Motor neuron (in vitro differentiated cells): ENCODE measurements around the gene ANKRD36C. TPM values are rescaled to one million over a fixed set of nuclear protein-coding genes. Genes with fewer than 3 reads are reported as not detected.
"Not testable (repeated sequence)": the region's sequence is repeated elsewhere in the genome, so short reads cannot be mapped to it uniquely, and the experiment has no call there.

ENCODE experiments used
- ATAC-seq, 8 experiments: fragments of 200-7000 bp; cut with Tn5 transposase; replicated peaks in 6 of 8; 2 replicates each; pipeline ENCODE4 v1.8.0; 2021; ENCODE audit warnings: mild to moderate bottlenecking in 8 of 8, moderate library complexity in 8 of 8
- H3K27ac ChIP-seq, 2 donors: fragments of 250-450 bp; sonication (Bioruptor Pico); 2 replicates each; pipeline ENCODE4 v1.9.0; 2021; ENCODE audit warnings: antibody characterized with exemption in 2 of 2, mild to moderate bottlenecking in 2 of 2, moderate library complexity in 1 of 2
- H3K4me1 ChIP-seq, 2 donors: fragments of 250-450 bp; sonication (Bioruptor Pico); replicated peaks in 1 of 2; 2 replicates each; pipeline ENCODE4 v1.6.1; 2021; ENCODE audit warnings: antibody characterized with exemption in 2 of 2, mild to moderate bottlenecking in 2 of 2, moderate library complexity in 1 of 2
- H3K4me3 ChIP-seq, 5 donors: fragments of 250-450 bp; sonication (Bioruptor Pico); 2 replicates each; pipeline ENCODE4 v1.9.0; 2021; ENCODE audit warnings: antibody characterized with exemption in 5 of 5, mild to moderate bottlenecking in 5 of 5, moderate library complexity in 4 of 5
- WGBS, 10 experiments: fragments of 450-650 bp; shearing (Covaris generic); methylation state at CpG; one replicate each; pipeline ENCODE4 v1.0.0; 2022; 5-methylcytosine and 5-hydroxymethylcytosine counted together
- in situ Hi-C, 9 experiments: fragments of 400-800 bp; cut with MboI; loops; one replicate each; pipeline ENCODE4 v1.15.0; 2021; ENCODE audit warnings: low sequenced_read_pairs in 9 of 9, low pct_unique_long_range_greater_than_20kb in 2 of 9; ENCODE audit not compliant: unreplicated experiment in 9 of 9
- total RNA-seq, 8 experiments: library from RNA; unstranded; fragments of 300-600 nt; gene quantifications; 2 replicates each; pipeline versions ENCODE4 v1.2.3 to v1.2.4, GENCODE V29; 2022

ANKRD36C gene
- total RNA-seq, 8 experiments from 2014 or later: 8.7 to 78.5 (median 39.5) TPM

DNA sequence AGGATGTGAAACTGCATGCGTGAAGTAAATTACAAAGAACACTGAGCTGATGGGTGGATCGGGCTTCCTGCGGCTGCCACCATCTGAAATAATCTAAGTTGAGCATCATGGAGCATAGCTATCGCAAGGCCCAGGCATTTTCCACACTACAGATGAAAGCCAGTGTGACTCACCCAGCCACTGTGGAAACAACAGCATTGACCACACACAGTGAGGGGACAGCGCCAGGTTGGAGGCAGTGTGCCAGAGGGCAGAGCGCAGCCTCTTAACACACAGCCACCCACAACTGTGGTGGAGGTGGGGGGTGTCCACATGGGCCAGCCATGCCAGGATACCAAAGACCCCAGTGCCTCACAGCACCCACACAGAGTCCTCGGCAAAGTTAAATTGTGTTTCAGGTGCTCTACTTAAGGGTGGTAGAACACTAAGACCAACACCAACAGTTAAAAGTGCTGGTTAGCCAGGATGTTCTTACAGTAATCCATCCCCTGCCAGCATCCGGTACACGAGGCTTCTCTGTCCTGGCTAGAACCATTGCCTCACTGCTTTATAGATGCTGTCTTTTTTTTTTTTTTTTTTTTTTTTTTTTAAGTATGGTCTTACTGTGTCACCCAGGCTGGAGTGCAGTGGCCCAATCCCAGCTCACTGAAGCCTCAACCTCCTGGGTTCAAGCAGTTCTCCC, 28.4 kb upstream of the ANKRD36C start:
- in situ Hi-C loops: loop anchor here in 2 of 9 experiments (25.0 kb wide), 2 partner anchors 92 to 242 kb away; partner anchors contain the start of genes ADRA2B (in 2 of the 2), CIAO1 (in 1 of the 2) and TMEM127 (in 1 of the 2)
- not testable (repeated sequence) for H3K27ac ChIP-seq, H3K4me3 ChIP-seq, H3K4me1 ChIP-seq
- peak in 1 of 8 experiments; percentile 4 for ATAC-seq
- 71 to 75% methylated on average over 2 of the region's 9 CpGs; no CpG with 5 or more reads in 8 of the 10 experiments for WGBS, 10 experiments

GRCh38 chr2:96016321-96016720, 24.7 kb upstream of the ANKRD36C start:
- not testable (repeated sequence) for H3K27ac ChIP-seq, H3K4me3 ChIP-seq, ATAC-seq, H3K4me1 ChIP-seq
- 0 to 100% (median 53%) methylated on average over 1 to 2 of the region's 4 CpGs; no CpG with 5 or more reads in 6 of the 10 experiments for WGBS, 10 experiments
- in situ Hi-C loops: loop anchor here in 2 of 9 experiments (25.0 kb wide), 2 partner anchors 96 to 246 kb away; partner anchors contain the start of genes ADRA2B (in 2 of the 2), CIAO1 (in 1 of the 2) and TMEM127 (in 1 of the 2)

- in situ Hi-C loops: loop anchor here in 2 of 9 experiments (25.0 kb wide), 2 partner anchors 99 to 249 kb away; partner anchors contain the start of genes ADRA2B (in 2 of the 2), CIAO1 (in 1 of the 2) and TMEM127 (in 1 of the 2)
- not testable (repeated sequence) for H3K4me1 ChIP-seq, ATAC-seq, H3K27ac ChIP-seq, H3K4me3 ChIP-seq
- WGBS, 10 experiments: no CpG with 5 or more reads among the region's 1 CpG
These were observed 21.2 kb upstream of the ANKRD36C start for GRCh38 chr2:96012792-96013264.

DNA sequence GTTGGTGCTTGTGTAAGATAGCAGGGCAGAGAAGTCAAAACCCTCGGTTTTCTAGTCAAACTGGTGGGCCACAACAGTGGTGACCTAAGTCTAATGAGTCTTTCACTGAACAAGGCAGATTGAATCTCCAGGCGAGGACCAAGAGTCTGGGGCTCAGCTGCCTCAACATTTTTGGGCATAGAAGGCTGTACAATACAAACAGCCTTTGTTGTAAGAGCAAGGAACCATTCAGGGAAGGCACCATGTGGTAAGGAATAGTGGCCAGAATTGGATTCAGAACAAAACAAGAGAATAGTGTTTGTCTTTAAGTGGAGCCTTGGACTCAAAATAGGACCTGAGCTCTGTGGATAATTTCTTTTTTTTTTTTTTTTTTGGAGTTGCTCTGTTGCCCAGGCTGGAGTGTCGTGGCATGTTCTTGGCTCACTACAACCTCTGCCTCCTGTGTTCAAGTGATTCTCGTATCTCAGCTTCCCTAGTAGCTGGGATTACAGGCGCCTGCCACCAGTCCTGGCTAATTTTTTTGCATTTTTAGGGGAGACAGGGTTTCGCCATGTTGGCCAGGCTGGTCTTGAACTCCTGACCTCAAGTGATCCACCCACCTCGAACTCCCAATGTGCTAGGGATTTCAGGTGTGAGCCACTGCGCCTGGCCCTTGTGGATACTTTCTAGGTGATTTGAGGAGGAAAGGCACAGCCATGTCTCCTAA, 20.6 kb upstream of the ANKRD36C start:
- in situ Hi-C loops: loop anchor here in 2 of 9 experiments (25.0 kb wide), 2 partner anchors 100 to 250 kb away; partner anchors contain the start of genes ADRA2B (in 2 of the 2), CIAO1 (in 1 of the 2) and TMEM127 (in 1 of the 2)
- not testable (repeated sequence) for H3K4me1 ChIP-seq, H3K4me3 ChIP-seq, H3K27ac ChIP-seq, ATAC-seq
- 8 to 95% (median 80%) methylated on average over 1 to 7 of the region's 8 CpGs; no CpG with 5 or more reads in 3 of the 10 experiments for WGBS, 10 experiments

- H3K4me1 ChIP-seq, H3K27ac ChIP-seq: not testable (repeated sequence)
- 100% methylated on average over 1 of the region's 4 CpGs; no CpG with 5 or more reads in 9 of the 10 experiments for WGBS, 10 experiments
- in situ Hi-C loops: loop anchor here in 2 of 9 experiments (25.0 kb wide), 2 partner anchors 101 to 251 kb away; partner anchors contain the start of genes ADRA2B (in 2 of the 2), CIAO1 (in 1 of the 2) and TMEM127 (in 1 of the 2)
- ATAC-seq: peak in 6 of 8 experiments; percentile 3 to 11 (median 6)
- H3K4me3 ChIP-seq: peak overlapping the region; percentile 14 to 31 (median 21)
These were observed 19.5 kb upstream of the ANKRD36C start for GRCh38 chr2:96011129-96011455.

DNA sequence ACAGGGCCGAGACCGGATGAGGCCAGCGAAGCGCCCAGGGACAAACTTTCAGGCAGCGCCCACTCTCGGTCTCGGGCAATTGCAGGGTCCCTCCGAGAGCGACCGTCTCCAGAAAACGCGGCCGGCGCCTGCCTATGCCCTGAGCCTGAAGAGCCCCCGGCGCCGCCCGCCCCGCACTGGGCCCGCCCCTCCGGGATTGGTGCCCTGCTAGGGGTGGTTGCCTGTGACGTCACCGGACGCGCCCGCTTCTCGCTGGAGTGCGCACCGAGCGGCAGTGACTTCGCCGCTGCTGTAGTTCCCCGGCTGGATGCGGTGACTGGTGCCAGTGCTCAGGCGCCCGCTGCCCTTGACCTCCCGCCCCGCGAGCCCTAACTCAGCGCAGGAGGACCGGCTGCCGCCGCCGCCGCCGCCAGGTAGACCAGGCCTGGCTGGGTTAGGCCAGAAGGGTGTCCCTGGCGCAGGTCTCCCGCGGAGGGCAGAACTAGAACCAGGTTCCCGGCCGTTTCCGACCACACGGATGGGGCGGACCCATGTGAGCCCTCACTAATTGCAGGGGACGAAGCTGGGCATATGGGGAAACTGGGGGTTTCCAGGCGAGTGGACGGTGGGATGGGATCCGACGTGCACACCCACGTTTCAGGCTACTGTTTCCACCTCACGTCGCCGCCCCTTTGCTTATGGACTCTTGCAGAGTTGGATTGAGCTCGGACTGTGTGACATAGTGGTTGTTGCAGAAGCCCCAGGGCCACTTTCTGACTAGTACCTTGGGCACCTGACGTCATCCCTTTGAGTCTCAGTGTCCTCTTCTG, 18.9 kb upstream of the ANKRD36C start:
- in situ Hi-C loops: loop anchor here in 2 of 9 experiments (25.0 kb wide), 2 partner anchors 102 to 252 kb away; partner anchors contain the start of genes ADRA2B (in 2 of the 2), CIAO1 (in 1 of the 2) and TMEM127 (in 1 of the 2)
- H3K4me1 ChIP-seq, H3K27ac ChIP-seq: not testable (repeated sequence)
- peak; percentile 98 to 100 (median 99) for ATAC-seq
- no CpG with 5 or more reads among the region's 65 CpGs for WGBS, 10 experiments
- H3K4me3 ChIP-seq: peak overlapping the region; percentile 30 to 60 (median 42)

- 40% methylated on average over 1 of the region's 10 CpGs; no CpG with 5 or more reads in 9 of the 10 experiments for WGBS, 10 experiments
- H3K27ac ChIP-seq, H3K4me1 ChIP-seq: not testable (repeated sequence)
- in situ Hi-C loops: loop anchor here in 2 of 9 experiments (25.0 kb wide), 2 partner anchors 102 to 252 kb away; partner anchors contain the start of genes ADRA2B (in 2 of the 2), CIAO1 (in 1 of the 2) and TMEM127 (in 1 of the 2)
- peak overlapping the region; percentile 21 to 60 (median 41) for H3K4me3 ChIP-seq
- ATAC-seq: peak in 6 of 8 experiments; percentile 6 to 39 (median 18)
These were observed 18.2 kb upstream of the ANKRD36C start for GRCh38 chr2:96009833-96010232.

- not testable (repeated sequence) for ATAC-seq, H3K4me3 ChIP-seq, H3K4me1 ChIP-seq, H3K27ac ChIP-seq
- WGBS, 10 experiments: 0 to 100% (median 79%) methylated on average over 1 to 5 of the region's 6 CpGs; no CpG with 5 or more reads in 4 of the 10 experiments
- in situ Hi-C loops: loop anchor here in 2 of 9 experiments (25.0 kb wide), 2 partner anchors 104 to 254 kb away; partner anchors contain the start of genes ADRA2B (in 2 of the 2), CIAO1 (in 1 of the 2) and TMEM127 (in 1 of the 2)
These were observed 16.4 kb upstream of the ANKRD36C start for GRCh38 chr2:96008051-96008450.

DNA sequence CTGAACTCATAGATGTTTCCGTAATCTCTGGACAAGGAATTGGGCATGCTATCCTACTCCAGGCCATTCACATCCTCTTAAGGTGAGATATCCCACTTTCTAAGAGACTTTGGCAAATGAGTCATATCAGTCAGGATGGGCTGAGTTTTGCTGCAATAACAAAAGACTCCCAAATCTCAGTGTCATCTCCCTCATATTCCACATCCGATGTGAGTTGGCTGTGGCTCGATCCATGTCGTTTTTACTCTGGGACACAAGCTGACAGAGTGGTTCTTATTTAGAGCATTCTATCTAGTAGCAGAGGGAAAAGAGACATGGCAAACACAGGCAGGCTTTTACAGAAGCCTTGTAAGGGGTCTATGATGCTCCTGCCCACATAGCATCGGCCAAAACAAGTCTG, 14.6 kb upstream of the ANKRD36C start:
- in situ Hi-C loops: loop anchor here in 2 of 9 experiments (25.0 kb wide), 2 partner anchors 106 to 256 kb away; partner anchors contain the start of genes ADRA2B (in 2 of the 2), CIAO1 (in 1 of the 2) and TMEM127 (in 1 of the 2)
- 60 to 100% (median 76%) methylated on average over 1 to 5 of the region's 5 CpGs; no CpG with 5 or more reads in 3 of the 10 experiments for WGBS, 10 experiments
- not testable (repeated sequence) for H3K4me3 ChIP-seq, H3K4me1 ChIP-seq, ATAC-seq, H3K27ac ChIP-seq

GRCh38 chr2:95992520-95993272, 1.1 kb upstream of the ANKRD36C start:
- peak overlapping the region; percentile 89 to 98 for H3K27ac ChIP-seq
- in situ Hi-C loops, H3K4me1 ChIP-seq: not testable (repeated sequence)
- H3K4me3 ChIP-seq: peak overlapping the region; percentile 41 to 92 (median 66)
- peak; percentile 55 to 68 (median 66) for ATAC-seq
- 0 to 87% (median 12%) methylated on average over 1 to 5 of the region's 34 CpGs; no CpG with 5 or more reads in 1 of the 10 experiments for WGBS, 10 experiments

DNA sequence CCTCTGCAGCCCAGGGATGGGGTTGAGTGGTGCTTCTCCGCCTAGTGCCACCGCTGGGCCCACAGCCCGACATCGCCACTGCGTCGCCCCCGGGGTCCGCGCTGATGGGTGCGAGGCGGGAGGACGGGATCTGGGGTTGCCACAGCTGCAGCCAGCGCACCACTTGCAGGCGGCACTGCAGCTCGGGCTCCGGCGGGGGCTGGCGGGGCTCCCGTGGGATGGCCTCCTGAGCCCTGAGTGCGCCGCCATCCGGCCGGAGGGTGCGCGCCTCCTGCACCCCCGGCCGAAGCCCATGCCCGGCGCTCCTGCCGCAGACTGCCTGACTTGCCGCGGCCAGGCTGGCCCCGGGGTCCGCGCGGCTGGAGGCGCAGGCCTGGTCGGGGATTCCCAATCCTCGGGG, 478 bp upstream of the ANKRD36C start:
- Histone ChIP-seq H3K27ac (peak overlapping the region; percentile 89 to 98), H3K4me3 (peak overlapping the region; percentile 41 to 92 (median 66))
- H3K4me1 ChIP-seq, in situ Hi-C loops: not testable (repeated sequence)
- no CpG with 5 or more reads among the region's 39 CpGs for WGBS, 10 experiments
- ATAC-seq: peak; percentile 22 to 71 (median 62)
